Loucy (cell line): ENCODE measurements around the gene PACRG.

Source experiments
- EZH2phosphoT487 ChIP-seq: fragments of 200-600 bp; IDR thresholded peaks from 2 replicates; pipeline ENCODE4 v1.6.1; 2018; ENCODE audit warnings: antibody characterized with exemption, mild to moderate bottlenecking, moderate library complexity, borderline replicate concordance
- TF ChIP-seq, protein P1 (sequence below): fragments of 200-600 bp; sonication (generic); conservative IDR thresholded peaks from 2 replicates; pipeline ENCODE4 v1.5.1; 2014; ENCODE audit warnings: mild to moderate bottlenecking, antibody characterized with exemption, low read length

DNA sequence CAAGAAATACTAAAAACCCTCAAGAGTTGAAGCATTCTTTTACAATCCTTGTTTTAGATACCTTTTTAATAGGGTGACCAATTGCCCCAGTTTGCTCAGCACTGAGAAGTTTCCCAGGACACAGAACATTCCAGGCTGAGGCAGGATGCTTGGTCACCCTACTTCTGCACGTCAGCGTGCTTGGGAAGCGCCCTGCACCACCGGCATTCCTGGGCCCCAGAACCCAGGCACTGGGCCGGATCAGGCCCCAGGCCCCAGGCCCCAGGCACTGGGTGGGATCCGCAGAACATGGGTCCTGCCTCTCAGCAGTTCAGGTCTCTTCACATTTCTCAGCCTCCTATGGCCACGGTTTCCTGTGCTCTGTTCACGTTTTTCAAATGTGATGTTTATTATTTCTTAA lies 472.9 kb downstream of the PACRG start:
- TF ChIP-seq, protein P1, sequence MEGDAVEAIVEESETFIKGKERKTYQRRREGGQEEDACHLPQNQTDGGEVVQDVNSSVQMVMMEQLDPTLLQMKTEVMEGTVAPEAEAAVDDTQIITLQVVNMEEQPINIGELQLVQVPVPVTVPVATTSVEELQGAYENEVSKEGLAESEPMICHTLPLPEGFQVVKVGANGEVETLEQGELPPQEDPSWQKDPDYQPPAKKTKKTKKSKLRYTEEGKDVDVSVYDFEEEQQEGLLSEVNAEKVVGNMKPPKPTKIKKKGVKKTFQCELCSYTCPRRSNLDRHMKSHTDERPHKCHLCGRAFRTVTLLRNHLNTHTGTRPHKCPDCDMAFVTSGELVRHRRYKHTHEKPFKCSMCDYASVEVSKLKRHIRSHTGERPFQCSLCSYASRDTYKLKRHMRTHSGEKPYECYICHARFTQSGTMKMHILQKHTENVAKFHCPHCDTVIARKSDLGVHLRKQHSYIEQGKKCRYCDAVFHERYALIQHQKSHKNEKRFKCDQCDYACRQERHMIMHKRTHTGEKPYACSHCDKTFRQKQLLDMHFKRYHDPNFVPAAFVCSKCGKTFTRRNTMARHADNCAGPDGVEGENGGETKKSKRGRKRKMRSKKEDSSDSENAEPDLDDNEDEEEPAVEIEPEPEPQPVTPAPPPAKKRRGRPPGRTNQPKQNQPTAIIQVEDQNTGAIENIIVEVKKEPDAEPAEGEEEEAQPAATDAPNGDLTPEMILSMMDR, result no peak
- no peak for TF ChIP-seq EZH2phosphoT487
